ENCODE measurements around the gene ABLIM3.

Gene ABLIM3

DNA sequence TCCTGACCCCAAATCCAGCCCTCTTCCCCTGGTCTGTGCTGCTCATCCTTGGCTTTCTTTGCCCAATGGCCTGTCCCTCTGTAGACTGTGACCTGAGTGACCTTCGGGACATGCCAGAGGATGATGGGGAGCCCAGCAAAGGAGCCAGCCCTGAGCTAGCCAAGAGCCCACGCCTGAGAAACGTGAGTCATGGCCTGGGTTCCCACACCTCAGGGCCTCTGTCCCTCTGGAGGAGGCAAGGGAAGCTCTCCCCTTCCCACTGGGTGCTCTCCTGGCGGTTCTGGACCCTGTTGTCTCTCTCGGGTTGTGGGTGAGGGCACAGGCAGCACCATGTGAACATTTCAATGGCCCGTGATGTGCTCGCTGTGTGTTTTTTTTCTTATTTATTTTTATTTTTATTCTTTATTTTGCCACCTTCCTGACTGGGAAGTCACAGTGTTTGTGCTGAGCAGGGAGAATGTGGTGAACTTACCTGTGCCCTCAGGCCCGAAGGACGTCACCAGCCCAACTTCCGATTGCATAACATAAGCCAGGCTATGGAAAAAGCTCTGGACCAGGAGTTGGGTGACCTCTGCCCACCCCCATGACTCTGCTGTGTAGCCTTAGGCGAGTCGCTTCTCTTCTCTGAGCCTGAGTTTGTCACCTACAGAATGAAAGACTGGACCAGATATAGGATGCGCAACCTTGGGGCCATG lies 159.9 kb downstream of the ABLIM3 start:
- TF ChIP-seq, protein P1, sequence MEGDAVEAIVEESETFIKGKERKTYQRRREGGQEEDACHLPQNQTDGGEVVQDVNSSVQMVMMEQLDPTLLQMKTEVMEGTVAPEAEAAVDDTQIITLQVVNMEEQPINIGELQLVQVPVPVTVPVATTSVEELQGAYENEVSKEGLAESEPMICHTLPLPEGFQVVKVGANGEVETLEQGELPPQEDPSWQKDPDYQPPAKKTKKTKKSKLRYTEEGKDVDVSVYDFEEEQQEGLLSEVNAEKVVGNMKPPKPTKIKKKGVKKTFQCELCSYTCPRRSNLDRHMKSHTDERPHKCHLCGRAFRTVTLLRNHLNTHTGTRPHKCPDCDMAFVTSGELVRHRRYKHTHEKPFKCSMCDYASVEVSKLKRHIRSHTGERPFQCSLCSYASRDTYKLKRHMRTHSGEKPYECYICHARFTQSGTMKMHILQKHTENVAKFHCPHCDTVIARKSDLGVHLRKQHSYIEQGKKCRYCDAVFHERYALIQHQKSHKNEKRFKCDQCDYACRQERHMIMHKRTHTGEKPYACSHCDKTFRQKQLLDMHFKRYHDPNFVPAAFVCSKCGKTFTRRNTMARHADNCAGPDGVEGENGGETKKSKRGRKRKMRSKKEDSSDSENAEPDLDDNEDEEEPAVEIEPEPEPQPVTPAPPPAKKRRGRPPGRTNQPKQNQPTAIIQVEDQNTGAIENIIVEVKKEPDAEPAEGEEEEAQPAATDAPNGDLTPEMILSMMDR (IDR thresholded peaks at IDR 0.05; ENCODE audit: low read depth, low read length), result no peak
- no peak for DNase-seq (ENCODE audit: extremely low read depth, low read depth)

DNA sequence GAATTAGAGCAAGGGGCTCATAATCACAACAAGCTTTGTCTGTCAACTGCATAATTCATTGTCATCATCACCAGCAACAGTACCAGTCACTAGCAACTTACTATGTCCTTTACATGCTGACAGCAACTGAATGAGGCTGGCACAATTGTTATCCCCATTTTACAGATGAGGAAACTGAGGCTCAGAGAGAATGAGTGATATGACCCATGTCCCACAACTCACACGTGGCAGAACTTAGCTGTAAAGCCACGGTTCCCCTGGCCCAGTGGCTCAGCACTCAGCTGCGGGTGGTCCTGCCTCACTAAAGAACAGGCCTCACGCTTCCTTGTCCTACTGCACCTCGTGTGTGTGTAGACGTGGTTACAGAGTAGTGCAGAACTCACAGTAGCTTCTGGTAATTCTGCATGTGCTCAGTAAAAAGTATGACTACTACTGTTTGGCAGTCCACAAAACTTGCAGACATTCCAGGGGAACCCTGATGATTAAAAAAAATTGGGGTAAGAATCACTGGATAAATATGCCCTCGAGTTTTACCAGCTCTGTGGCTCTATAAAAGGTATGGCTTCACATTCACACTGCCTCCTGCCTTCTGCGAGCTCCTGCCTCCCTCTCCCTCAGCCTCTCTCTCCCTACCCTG lies 160.6 kb downstream of the ABLIM3 start:
- DNase-seq (ENCODE audit: extremely low read depth, low read depth), result no peak
- TF ChIP-seq, protein P1 (IDR thresholded peaks at IDR 0.05; ENCODE audit: low read depth, low read length), result no peak

DNA sequence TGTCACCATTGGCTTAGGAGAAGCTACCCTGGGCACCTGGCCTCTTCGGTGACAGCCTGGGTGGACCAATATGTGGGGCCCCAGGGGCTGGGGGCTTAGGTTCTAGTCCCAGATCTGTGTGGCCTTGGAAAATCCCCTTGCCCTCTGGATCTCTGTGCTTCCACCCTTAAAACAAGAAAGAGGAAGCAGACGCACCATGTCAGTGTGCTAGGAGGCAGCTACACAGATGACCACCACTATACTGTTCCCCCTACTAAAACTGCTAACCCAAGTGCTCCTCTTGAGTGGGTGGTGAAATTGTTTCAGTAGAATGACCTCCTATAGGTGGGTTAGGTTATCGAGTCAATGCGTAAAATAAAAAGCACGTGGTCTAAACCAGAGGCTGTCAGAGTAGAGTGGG lies 161.3 kb downstream of the ABLIM3 start:
- DNase-seq (ENCODE audit: extremely low read depth, low read depth), result no peak
- TF ChIP-seq, protein P1 (IDR thresholded peaks at IDR 0.05; ENCODE audit: low read depth, low read length), result no peak

DNA sequence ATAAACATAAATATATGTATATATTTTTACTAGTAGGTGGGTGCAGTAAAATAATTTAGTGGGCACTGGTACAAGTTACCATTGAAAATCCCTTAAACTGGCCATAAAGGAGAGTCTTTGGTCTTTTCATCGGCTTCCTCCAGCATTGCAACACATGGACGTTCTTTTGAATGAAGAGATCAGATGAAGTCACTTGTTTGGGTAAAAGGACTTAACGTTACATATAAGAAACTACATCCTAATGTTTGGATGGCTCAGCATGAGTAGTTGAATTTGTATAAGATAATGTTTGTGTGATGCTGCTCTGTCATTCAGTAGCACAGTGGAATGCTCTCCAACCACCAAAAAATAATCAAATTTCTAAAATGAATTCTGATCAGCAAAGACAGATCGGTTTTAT lies 161.9 kb downstream of the ABLIM3 start:
- TF ChIP-seq, protein P1 (IDR thresholded peaks at IDR 0.05; ENCODE audit: low read depth, low read length), result no peak
- no peak for DNase-seq (ENCODE audit: extremely low read depth, low read depth)

DNA sequence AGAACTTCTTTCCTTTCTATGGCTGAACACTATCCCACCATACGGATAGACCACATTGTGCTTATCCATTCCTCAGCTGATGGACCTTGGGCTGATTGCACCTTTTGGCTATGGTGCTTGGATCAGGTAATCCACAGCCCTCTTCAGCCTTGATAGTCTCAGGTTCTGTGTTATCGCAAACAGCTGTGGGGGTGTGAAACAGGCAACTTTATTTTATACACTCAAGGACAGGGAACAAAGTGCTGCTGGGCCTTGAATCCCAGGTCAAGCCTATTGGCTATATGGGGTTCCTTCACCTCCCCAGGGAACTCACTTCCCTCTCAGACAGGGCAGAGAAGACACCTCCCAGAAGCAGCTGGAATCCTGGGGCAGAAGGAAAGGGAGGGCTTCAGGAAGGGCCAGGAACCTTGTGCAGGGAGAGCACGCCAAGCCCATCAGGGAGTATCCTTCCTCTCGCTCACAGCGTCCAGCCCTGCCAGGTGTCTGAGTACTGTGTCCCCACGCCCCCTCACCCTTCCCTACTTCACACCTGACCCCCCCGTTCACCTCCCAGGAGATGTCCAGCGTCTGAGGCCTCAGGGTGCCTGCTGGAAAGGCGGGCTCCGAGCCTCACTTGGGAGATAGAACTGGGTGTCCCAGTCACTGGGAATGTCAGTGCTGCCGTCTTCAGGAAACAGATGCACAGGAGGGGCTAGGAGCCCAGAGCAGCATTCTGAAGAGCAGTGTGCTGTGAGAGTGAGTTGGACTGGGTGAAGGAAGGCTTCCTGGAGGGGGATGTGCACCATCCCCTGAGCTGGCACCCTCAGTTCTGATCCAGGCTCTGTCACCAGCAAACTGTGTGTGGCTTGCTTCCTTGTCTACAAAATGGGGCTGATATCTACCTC lies 163.1 kb downstream of the ABLIM3 start:
- no peak for DNase-seq (ENCODE audit: extremely low read depth, low read depth)
- TF ChIP-seq, protein P1 (IDR thresholded peaks at IDR 0.05; ENCODE audit: low read depth, low read length), result no peak

DNA sequence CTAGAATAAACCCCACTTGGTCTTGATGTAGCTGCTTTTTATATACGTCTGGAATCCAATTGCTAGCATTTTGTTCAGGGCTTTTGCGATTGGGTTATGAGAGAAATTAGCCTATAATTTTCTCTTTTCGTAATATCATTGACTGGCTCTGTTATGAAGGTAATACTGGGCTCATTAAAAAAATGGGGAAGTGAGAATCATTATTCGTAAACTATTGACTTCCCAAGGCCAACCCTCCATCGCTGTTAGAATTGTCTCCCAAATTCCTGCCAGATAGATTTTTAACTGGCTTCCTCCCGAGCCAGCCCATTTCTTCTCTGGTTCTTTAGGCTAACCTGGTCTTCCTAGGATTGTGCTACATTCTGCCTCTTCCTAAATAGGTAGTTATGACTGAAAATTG lies 168.1 kb downstream of the ABLIM3 start:
- no peak for DNase-seq (ENCODE audit: extremely low read depth, low read depth)
- TF ChIP-seq, protein P1 (IDR thresholded peaks at IDR 0.05; ENCODE audit: low read depth, low read length), result no peak
